ENCODE measurements around the gene TPM3. TPM values are rescaled to one million over a fixed set of nuclear protein-coding genes. Genes with fewer than 3 reads are reported as not detected.

TPM3 gene
- total RNA-seq, 1 experiment from 2014 or later: 545 TPM

- no TSS peak for BruUV-seq (replicated peaks)
- no peaks in the 10 kb centered on the region for H3K27me3 ChIP-seq (ENCODE audit: control insufficient read depth, insufficient read depth, low read length)
- no peak for TF ChIP-seq POLR2AphosphoS5 (IDR thresholded peaks at IDR 0.05; ENCODE audit: low read depth, low read length)
- no peak for TF ChIP-seq REST (IDR thresholded peaks at IDR 0.05; ENCODE audit: insufficient read depth in 1 of 2, low read depth in 2 of 2, low read length in 1 of 2)
- TF ChIP-seq CTCF (IDR thresholded peaks at IDR 0.05): no peak
- TF ChIP-seq TCF7L2 (IDR thresholded peaks at IDR 0.05; ENCODE audit: low read depth, low read length): no peak
- TF ChIP-seq SIN3A (IDR thresholded peaks at IDR 0.05; ENCODE audit: borderline replicate concordance, insufficient read depth, low read depth, low read length): no peak
- peak overlapping the region; percentile 86 to 92; a peak in 3 of 4 replicates for H3K4me3 ChIP-seq (ENCODE audit: low read depth in 2 of 2, low read length in 2 of 2)
- peaks cover 40% of the 10 kb centered on the region for H3K4me1 ChIP-seq (ENCODE audit: control insufficient read depth, insufficient read depth, low read length)
- ATAC-seq (no peak), DNase-seq (ENCODE audit: low read depth, low spot score) (no peak)
- intact Hi-C loops (cut with micrococcal nuclease; ENCODE audit: unreplicated experiment): no loop called here
- no peak overlapping the region; the same call in 1 of the 2 replicates for H3K27ac ChIP-seq (ENCODE audit: low read length)
- H3K36me3 ChIP-seq (ENCODE audit: control insufficient read depth, insufficient read depth, low read length): peaks cover 17% of the 10 kb centered on the region
- ChIA-PET POLR2A (no interaction called here), CTCF (no interaction called here)
- in situ Hi-C loops (cut with HindIII; ENCODE audit: low pct_unique_long_range_greater_than_20kb, low sequenced_read_pairs): no loop called here
- no peaks in the 10 kb centered on the region for H3K9me3 ChIP-seq (ENCODE audit: control insufficient read depth, insufficient read depth, low read depth, low read length)
These were observed 11.8 kb downstream of the TPM3 start for GRCh38 chr1:154179946-154180687.

GRCh38 chr1:154178911-154179811, 12.7 kb downstream of the TPM3 start:
- POLR2A ChIA-PET: no interaction called here
- Histone ChIP-seq H3K4me1 (ENCODE audit: control insufficient read depth, insufficient read depth, low read length) (peaks cover 40% of the 10 kb centered on the region), H3K27me3 (ENCODE audit: control insufficient read depth, insufficient read depth, low read length) (no peaks in the 10 kb centered on the region), H3K4me3 (ENCODE audit: low read depth in 2 of 2, low read length in 2 of 2) (peak overlapping the region in 1 of 2 experiments; percentile 12; a peak in 1 of 4 replicates), H3K27ac (ENCODE audit: low read length) (no peak overlapping the region), H3K9me3 (ENCODE audit: control insufficient read depth, insufficient read depth, low read depth, low read length) (no peaks in the 10 kb centered on the region), H3K36me3 (ENCODE audit: control insufficient read depth, insufficient read depth, low read length) (peaks cover 17% of the 10 kb centered on the region)
- in situ Hi-C loops (cut with HindIII; ENCODE audit: low pct_unique_long_range_greater_than_20kb, low sequenced_read_pairs) (no loop called here), intact Hi-C loops (cut with micrococcal nuclease; ENCODE audit: unreplicated experiment) (no loop called here)
- ATAC-seq (no peak), DNase-seq (ENCODE audit: low read depth, low spot score) (no peak)
- BruUV-seq (replicated peaks): no TSS peak
- CTCF ChIA-PET: no interaction called here
- no peak for TF ChIP-seq REST (IDR thresholded peaks at IDR 0.05; ENCODE audit: insufficient read depth in 1 of 2, low read depth in 2 of 2, low read length in 1 of 2)
- TF ChIP-seq CTCF (IDR thresholded peaks at IDR 0.05): no peak
- TF ChIP-seq SIN3A (IDR thresholded peaks at IDR 0.05; ENCODE audit: borderline replicate concordance, insufficient read depth, low read depth, low read length): no peak
- no peak for TF ChIP-seq POLR2AphosphoS5 (IDR thresholded peaks at IDR 0.05; ENCODE audit: low read depth, low read length)
- TF ChIP-seq TCF7L2 (IDR thresholded peaks at IDR 0.05; ENCODE audit: low read depth, low read length): no peak
